ENCODE data around the gene LINC01488. TPM values are rescaled to one million over a fixed set of nuclear protein-coding genes. Genes with fewer than 3 reads are reported as not detected.

The LINC01488 gene
- total and polyA plus RNA-seq, 10 of the 15 experiments (the other 5 are each of a cell fraction or from before 2014, with no cell fraction given) = not detected

- no peak for TF ChIP-seq BCLAF1 (IDR thresholded peaks at IDR 0.05)
- no peak for TF ChIP-seq BCL3 (IDR thresholded peaks at IDR 0.05; ENCODE audit: borderline replicate concordance, insufficient read depth, low read depth, low read length, poor library complexity, severe bottlenecking)
- TF ChIP-seq POLR2AphosphoS5 (IDR thresholded peaks at IDR 0.05; ENCODE audit: low read length) = no peak
- TF ChIP-seq ZZZ3 (IDR thresholded peaks at IDR 0.05; ENCODE audit: control insufficient read depth, insufficient read length, low read depth) = no peak
- TF ChIP-seq KAT2A (conservative IDR thresholded peaks at IDR 0.05; ENCODE audit: control insufficient read depth, low read depth, low read length) = no peak
- TF ChIP-seq NBN (IDR thresholded peaks at IDR 0.05) = no peak
- TF ChIP-seq NFXL1 (IDR thresholded peaks at IDR 0.05; ENCODE audit: borderline replicate concordance) = no peak
- TF ChIP-seq RELA (IDR thresholded peaks at IDR 0.05; ENCODE audit: borderline replicate concordance, partially characterized antibody) = no peak
- TF ChIP-seq CBFB (IDR thresholded peaks at IDR 0.05; ENCODE audit: low read depth) = no peak
- no peak for TF ChIP-seq ZNF592 (IDR thresholded peaks at IDR 0.05)
- no peak for TF ChIP-seq IRF5 (IDR thresholded peaks at IDR 0.05; ENCODE audit: borderline replicate concordance)
Observed at GRCh38 chr11:69504127-69504526, 22.7 kb downstream of the LINC01488 start (continued).
